CD4-positive, alpha-beta T cell (primary cell): ENCODE data around the gene CFAP100. TPM values are rescaled to one million over a fixed set of nuclear protein-coding genes. Genes with fewer than 3 reads are reported as not detected.
A peak's percentile ranks its signal among the peaks of the same experiment; 100 is the strongest.

Experiments used
- ATAC-seq: fragments of 200-7000 bp; cut with Tn5 transposase; one replicate; pipeline ENCODE4 v1.10.0; 2022; ENCODE audit warnings: mild to moderate bottlenecking; ENCODE audit not compliant: poor library complexity
- CTCF ChIA-PET: fragments of 350-600 bp; sonication (Branson Sonifier 250); formaldehyde crosslinking; loops from one replicate; lab custom pipeline; 2021; ENCODE audit warnings: antibody characterized with exemption, inconsistent platforms; lab: Charles Lee
- POLR2A ChIA-PET: fragments of 350-600 bp; sonication (Branson Sonifier 250); formaldehyde crosslinking; loops from one replicate; lab custom pipeline; 2021; ENCODE audit warnings: antibody characterized with exemption, inconsistent platforms; lab: Charles Lee
- DNase-seq, 14 experiments: peaks; one replicate each; pipeline ENCODE4 v3.0.0-alpha.2; 2013 to 2020; ENCODE audit warnings: mixed read lengths in 2 of 14
- H3K27ac ChIP-seq, 2 donors: one replicate each; pipeline versions ENCODE4 v1.5.1 to v1.7.0; 2013; ENCODE audit warnings: low read length in 2 of 2, low read depth in 1 of 2, mild to moderate bottlenecking in 1 of 2
- H3K27me3 ChIP-seq, 2 experiments: 1 replicate in 1 of 2; 2 replicates in 1 of 2; pipeline versions ENCODE4 v1.6.1 to v1.7.0; 2013; ENCODE audit warnings: low read length in 2 of 2, control low read depth in 1 of 2, mild to moderate bottlenecking in 1 of 2, moderate library complexity in 1 of 2; ENCODE audit not compliant: insufficient read depth in 2 of 2, control insufficient read depth in 1 of 2
- H3K36me3 ChIP-seq: one replicate; pipeline ENCODE4 v1.6.1; 2013; ENCODE audit warnings: low read length, control low read depth; ENCODE audit not compliant: insufficient read depth
- H3K4me1 ChIP-seq: one replicate; pipeline ENCODE4 v1.6.1; 2013; ENCODE audit warnings: low read length, control low read depth; ENCODE audit not compliant: insufficient read depth
- H3K4me3 ChIP-seq: one replicate; pipeline ENCODE4 v1.5.1; 2013; ENCODE audit warnings: mild to moderate bottlenecking, low read length, moderate library complexity
- H3K9me3 ChIP-seq, 2 experiments: 1 replicate in 1 of 2; 2 replicates in 1 of 2; pipeline versions ENCODE4 v1.6.1 to v1.7.0; 2013; ENCODE audit warnings: low read length in 2 of 2, mild to moderate bottlenecking in 2 of 2, control low read depth in 1 of 2, moderate library complexity in 1 of 2; ENCODE audit not compliant: control insufficient read depth in 1 of 2, insufficient read depth in 1 of 2
- H3K27ac Mint-ChIP-seq: one replicate; pipeline ENCODE4 v1.8.0; 2020; ENCODE audit warnings: mixed read lengths
- H3K27me3 Mint-ChIP-seq: one replicate; pipeline ENCODE4 v1.8.0; 2021; ENCODE audit warnings: mixed read lengths
- H3K36me3 Mint-ChIP-seq: one replicate; pipeline ENCODE4 v1.8.0; 2021; ENCODE audit warnings: low read depth, mixed read lengths
- H3K4me1 Mint-ChIP-seq: one replicate; pipeline ENCODE4 v1.8.0; 2021; ENCODE audit warnings: low read depth, mixed read lengths
- H3K4me3 Mint-ChIP-seq: one replicate; pipeline ENCODE4 v1.8.0; 2020; ENCODE audit warnings: mild to moderate bottlenecking, mixed read lengths
- H3K9me3 Mint-ChIP-seq: one replicate; pipeline ENCODE4 v1.8.0; 2020; ENCODE audit warnings: mixed read lengths
- intact Hi-C, 2 experiments: fragments of 100-400 bp; cut with DNase I in 1 of 2; cut with micrococcal nuclease in 1 of 2; formaldehyde crosslinking; loops; one replicate each; pipeline versions ENCODE4 v1.15.1 to v1.9.0; 2023 to 2025; cut with DNase I, micrococcal nuclease
- total RNA-seq, 174 experiments: library from RNA in 2 of 174; stranded (reverse) in 2 of 174; gene quantifications; one replicate each; pipeline ENCODE4 v1.2.3 and lab custom pipeline; 2021 to 2026
- TF ChIP-seq, protein P1 (sequence below): fragments of 200-600 bp; IDR thresholded peaks from one replicate; pipeline ENCODE4 v1.8.0; 2022; ENCODE audit warnings: antibody characterized with exemption, mild to moderate bottlenecking

CFAP100 gene
- total RNA-seq, 2 experiments from 2014 or later, result not detected

DNA sequence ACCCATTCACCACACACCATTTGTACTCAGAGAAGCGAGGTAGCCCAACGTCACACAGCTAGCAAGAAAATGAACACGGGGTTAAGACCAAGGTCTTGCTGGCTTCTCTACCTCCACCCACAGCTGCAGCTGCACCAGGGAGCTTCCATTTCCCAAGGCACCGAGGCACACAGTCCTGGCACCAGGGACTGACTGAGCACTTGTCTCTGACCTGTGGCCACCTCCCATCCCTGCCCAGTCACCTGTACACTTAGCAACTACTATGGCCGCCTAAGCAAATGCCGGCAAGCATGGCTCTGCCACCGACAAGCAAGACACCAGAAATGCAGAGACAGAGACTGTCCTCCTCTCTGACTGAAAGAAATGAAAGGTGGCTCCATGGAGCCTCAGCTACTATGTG, 65.7 kb downstream of the CFAP100 start:
- ChIA-PET POLR2A (no interaction called here), CTCF (no interaction called here)
- no peaks in the 10 kb centered on the region for H3K27me3 ChIP-seq
- H3K27me3 Mint-ChIP-seq, result no peaks in the 10 kb centered on the region
- peak in 1 of 14 experiments; percentile 12 for DNase-seq
- peaks cover 93% of the 10 kb centered on the region for H3K36me3 ChIP-seq
- TF ChIP-seq, protein P1, sequence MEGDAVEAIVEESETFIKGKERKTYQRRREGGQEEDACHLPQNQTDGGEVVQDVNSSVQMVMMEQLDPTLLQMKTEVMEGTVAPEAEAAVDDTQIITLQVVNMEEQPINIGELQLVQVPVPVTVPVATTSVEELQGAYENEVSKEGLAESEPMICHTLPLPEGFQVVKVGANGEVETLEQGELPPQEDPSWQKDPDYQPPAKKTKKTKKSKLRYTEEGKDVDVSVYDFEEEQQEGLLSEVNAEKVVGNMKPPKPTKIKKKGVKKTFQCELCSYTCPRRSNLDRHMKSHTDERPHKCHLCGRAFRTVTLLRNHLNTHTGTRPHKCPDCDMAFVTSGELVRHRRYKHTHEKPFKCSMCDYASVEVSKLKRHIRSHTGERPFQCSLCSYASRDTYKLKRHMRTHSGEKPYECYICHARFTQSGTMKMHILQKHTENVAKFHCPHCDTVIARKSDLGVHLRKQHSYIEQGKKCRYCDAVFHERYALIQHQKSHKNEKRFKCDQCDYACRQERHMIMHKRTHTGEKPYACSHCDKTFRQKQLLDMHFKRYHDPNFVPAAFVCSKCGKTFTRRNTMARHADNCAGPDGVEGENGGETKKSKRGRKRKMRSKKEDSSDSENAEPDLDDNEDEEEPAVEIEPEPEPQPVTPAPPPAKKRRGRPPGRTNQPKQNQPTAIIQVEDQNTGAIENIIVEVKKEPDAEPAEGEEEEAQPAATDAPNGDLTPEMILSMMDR, result no peak
- no peak overlapping the region for H3K27ac ChIP-seq
- intact Hi-C loops, result no loop called here
- H3K9me3 ChIP-seq, result no peaks in the 10 kb centered on the region
- no peak overlapping the region for H3K27ac Mint-ChIP-seq
- H3K36me3 Mint-ChIP-seq, result peaks cover 90% of the 10 kb centered on the region
- no peak overlapping the region for H3K4me3 ChIP-seq
- H3K4me3 Mint-ChIP-seq, result no peak overlapping the region
- ATAC-seq, result no peak
- no peaks in the 10 kb centered on the region for H3K9me3 Mint-ChIP-seq
- peaks cover 21% of the 10 kb centered on the region for H3K4me1 Mint-ChIP-seq
- peaks cover 7% of the 10 kb centered on the region for H3K4me1 ChIP-seq

DNA sequence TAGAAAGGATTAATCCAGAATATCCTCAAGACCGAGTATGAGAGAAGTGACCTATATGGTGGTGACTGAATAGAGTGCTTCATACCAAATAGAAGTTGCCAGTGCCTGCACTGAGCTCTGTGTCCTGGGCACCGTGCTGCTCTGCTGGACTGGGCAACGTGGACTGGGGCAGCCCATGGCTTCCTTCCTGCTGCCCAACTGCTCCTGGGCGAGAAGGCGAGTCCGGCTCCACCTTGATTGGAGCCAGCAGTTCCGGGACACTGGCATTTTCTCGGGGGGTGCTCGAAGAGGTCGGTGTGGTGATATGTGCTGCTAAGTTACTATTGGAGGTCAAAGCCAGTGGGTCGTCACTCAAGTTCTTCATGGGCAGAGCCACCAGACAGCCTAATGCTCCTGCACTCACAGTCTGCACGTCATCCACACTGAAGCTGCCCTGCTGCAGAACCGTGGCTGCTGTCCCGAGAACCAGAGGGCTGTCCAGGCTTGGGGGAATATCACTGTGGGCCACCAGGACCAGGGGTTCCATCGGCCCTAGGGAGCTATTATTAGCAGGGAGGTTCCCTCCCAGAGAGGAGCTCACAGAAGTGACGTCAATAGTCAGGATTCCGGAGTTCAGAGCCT, 66.9 kb downstream of the CFAP100 start:
- Histone ChIP-seq H3K36me3 (peaks cover 93% of the 10 kb centered on the region), H3K27me3 (no peaks in the 10 kb centered on the region), H3K4me1 (peaks cover 10% of the 10 kb centered on the region), H3K4me3 (no peak overlapping the region), H3K27ac (no peak overlapping the region), H3K9me3 (no peaks in the 10 kb centered on the region)
- intact Hi-C loops, result no loop called here
- TF ChIP-seq, protein P1, result no peak
- Mint-ChIP-seq H3K4me1 (peaks cover 26% of the 10 kb centered on the region), H3K36me3 (peaks cover 94% of the 10 kb centered on the region), H3K27me3 (no peaks in the 10 kb centered on the region), H3K27ac (no peak overlapping the region), H3K4me3 (no peak overlapping the region), H3K9me3 (no peaks in the 10 kb centered on the region)
- CTCF ChIA-PET, result no interaction called here
- POLR2A ChIA-PET, result no interaction called here
- ATAC-seq, result no peak
- peak in 1 of 14 experiments; percentile 16 for DNase-seq

DNA sequence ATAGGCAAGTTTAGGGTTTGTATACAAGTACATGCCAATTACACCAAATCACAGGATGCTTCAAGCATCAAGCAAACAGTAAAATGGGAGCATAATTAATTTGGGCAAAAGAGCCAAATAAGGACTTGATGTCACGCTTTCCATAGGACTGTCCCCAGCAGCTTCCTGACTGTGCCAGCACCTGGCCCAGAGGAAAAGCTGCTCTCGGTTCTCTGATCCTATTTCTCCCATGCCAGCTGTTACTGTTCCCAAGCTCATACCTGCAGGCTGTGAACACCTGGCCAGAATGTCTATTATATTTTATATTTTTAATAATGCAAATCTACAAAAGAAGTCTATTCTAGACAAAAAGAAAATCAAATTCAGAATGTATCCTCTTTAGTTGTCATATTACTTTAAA, 68.8 kb downstream of the CFAP100 start:
- Histone ChIP-seq H3K4me3 (no peak overlapping the region), H3K27me3 (no peaks in the 10 kb centered on the region), H3K9me3 (no peaks in the 10 kb centered on the region), H3K27ac (no peak overlapping the region), H3K36me3 (peaks cover 97% of the 10 kb centered on the region), H3K4me1 (peaks cover 21% of the 10 kb centered on the region)
- no peak overlapping the region for H3K4me3 Mint-ChIP-seq
- intact Hi-C loops, result no loop called here
- H3K27ac Mint-ChIP-seq, result no peak overlapping the region
- peaks cover 92% of the 10 kb centered on the region for H3K36me3 Mint-ChIP-seq
- ATAC-seq, result no peak
- CTCF ChIA-PET, result no interaction called here
- no peak for DNase-seq
- peaks cover 26% of the 10 kb centered on the region for H3K4me1 Mint-ChIP-seq
- H3K9me3 Mint-ChIP-seq, result no peaks in the 10 kb centered on the region
- TF ChIP-seq, protein P1, result no peak
- POLR2A ChIA-PET, result no interaction called here
- H3K27me3 Mint-ChIP-seq, result no peaks in the 10 kb centered on the region
